GM12891 (cell line): ENCODE measurements around the gene SERPIND1.
"Not testable (repeated sequence)": the region's sequence is repeated elsewhere in the genome, so short reads cannot be mapped to it uniquely, and the experiment has no call there.

Experiments
- POLR2A ChIP-seq: IDR thresholded peaks from 2 replicates; pipeline ENCODE4 v1.6.1; 2011; ENCODE audit warnings: low read depth, low read length, control low read depth
- POLR2AphosphoS5 ChIP-seq: IDR thresholded peaks from 2 replicates; pipeline ENCODE4 v1.6.1; 2011; ENCODE audit warnings: low read depth, low read length, control low read depth
- POU2F2 ChIP-seq: IDR thresholded peaks from 2 replicates; pipeline ENCODE4 v1.6.1; 2011; ENCODE audit warnings: low read depth, mild to moderate bottlenecking, control low read depth, low read length, moderate library complexity
- SPI1 ChIP-seq: IDR thresholded peaks from 2 replicates; pipeline ENCODE4 v1.6.1; 2011; ENCODE audit warnings: low read depth, low read length, control low read depth
- TAF1 ChIP-seq: IDR thresholded peaks from 2 replicates; pipeline ENCODE4 v1.6.1; 2011; ENCODE audit warnings: low read depth, low read length, control low read depth

GRCh38 chr22:20769496-20769826, 4.5 kb upstream of the SERPIND1 start:
- not testable (repeated sequence) for TF ChIP-seq POLR2AphosphoS5, POLR2A, TAF1, POU2F2, SPI1
